Psoas muscle (tissue), 8 donors: ENCODE data around the gene NUDC. TPM values are rescaled to one million over a fixed set of nuclear protein-coding genes. Genes with fewer than 3 reads are reported as not detected.
"Not testable (repeated sequence)": the region's sequence is repeated elsewhere in the genome, so short reads cannot be mapped to it uniquely, and the experiment has no call there.

ENCODE experiments used
- ATAC-seq, 4 donors: fragments of 200-7000 bp; cut with Tn5 transposase; one replicate each; pipeline ENCODE4 v1.9.1; 2020; ENCODE audit warnings: moderate library complexity in 3 of 4, mild to moderate bottlenecking in 2 of 4
- DNase-seq, 2 donors: peaks; one replicate each; pipeline ENCODE4 v3.0.0-alpha.2; 2020
- H3K27ac ChIP-seq: fragments of 200-600 bp; one replicate; pipeline ENCODE4 v1.8.0; 2022
- H3K27me3 ChIP-seq, 3 donors: fragments of 200-600 bp in 1 of 3; one replicate each; pipeline versions ENCODE4 v1.6.1 to v1.8.0; 2013 to 2022; ENCODE audit warnings: low read length in 2 of 3, mild to moderate bottlenecking in 2 of 3, moderate library complexity in 1 of 3; ENCODE audit not compliant: insufficient read depth in 3 of 3
- H3K36me3 ChIP-seq, 2 donors: fragments of 200-600 bp in 1 of 2; one replicate each; pipeline versions ENCODE4 v1.6.1 to v1.8.0; 2013 to 2022; ENCODE audit warnings: low read depth in 1 of 2, mild to moderate bottlenecking in 1 of 2, moderate library complexity in 1 of 2; ENCODE audit not compliant: insufficient read depth in 1 of 2
- H3K4me1 ChIP-seq: fragments of 200-600 bp; one replicate; pipeline ENCODE4 v1.8.0; 2022
- H3K4me3 ChIP-seq: fragments of 200-600 bp; one replicate; pipeline ENCODE4 v1.8.0; 2022; ENCODE audit warnings: mild to moderate bottlenecking
- H3K9me3 ChIP-seq: fragments of 200-600 bp; one replicate; pipeline ENCODE4 v1.8.0; 2022
- CTCF ChIP-seq: fragments of 200-600 bp; IDR thresholded peaks from one replicate; pipeline ENCODE4 v1.8.0; 2022; ENCODE audit warnings: antibody characterized with exemption
- WGBS, 3 donors: extraction: QIAGEN DNeasy Blood & Tissue Kit; methylation state at CpG; one replicate each; pipeline versions ENCODE4 v1.1.6 to v1.1.7; 2013; 5-methylcytosine and 5-hydroxymethylcytosine counted together
- intact Hi-C, 2 donors: fragments of 100-400 bp; cut with DNase I; formaldehyde crosslinking; loops; one replicate each; pipeline versions ENCODE4 v1.11.0 to v1.14.2; 2022
- long read RNA-seq, 2 donors: library from polyadenylated mRNA; unstranded; transcript quantifications; one replicate each; pipeline ENCODE4 v2.0.0, GENCODE V29; 2021
- polyA plus RNA-seq, 3 donors: library from polyadenylated mRNA; stranded (reverse); fragments of 200-250 nt; gene quantifications; one replicate each; pipeline ENCODE4 v1.2.3, GENCODE V29; 2013
- total RNA-seq, 4 donors: library from RNA; stranded (reverse); fragmentation: NEBNext Ultra II Directional in 2 of 4; extraction: Animal tissue kit (Norgen Biotek cat#: 25700) in 2 of 4; gene quantifications; one replicate each; pipeline versions ENCODE4 v1.2.1 to v1.2.4, GENCODE V29; 2021 to 2023
- donor health status: healthy with polysubstance abuse.
- donor health status: DM: no; HTN: no; CAD: no; lungs with moderate emphysema.
- donor health status: Bipolar disorder and iron deficiency.
- donor health status: healthy.
- donor health status: DM: yes; HTN: yes; CAD: no.
- donor health status: DM: no; HTN: no; CAD: no.
- donor health status: DM: no; HTN: no; CAD: no.
- donor health status: DM: yes; HTN: yes; CAD: no.

Gene NUDC
- total RNA-seq: 10 to 100 TPM; 55.7 to 65.5 (median 62.3) TPM
- polyA plus RNA-seq: 100 to 1,000 TPM in 1 of 3 donors, 10 to 100 TPM in 2; 77.7 to 105 (median 89.7) TPM
- long read RNA-seq, donor 1, transcript NUDC-201 (9 exons, 1,800 nt): major isoform, 121 of 130 reads
- long read RNA-seq, donor 1, partial matches to known transcripts: 2 of 130 reads
- long read RNA-seq, donor 1, other reads (novel, unspliced or antisense): 6 of 130 reads
- long read RNA-seq, donor 2, transcript NUDC-201 (9 exons, 1,800 nt): major isoform, 254 of 268 reads
- long read RNA-seq, donor 2, partial matches to known transcripts: 2 of 268 reads
- long read RNA-seq, donor 2, other reads (novel, unspliced or antisense): 12 of 268 reads

DNA sequence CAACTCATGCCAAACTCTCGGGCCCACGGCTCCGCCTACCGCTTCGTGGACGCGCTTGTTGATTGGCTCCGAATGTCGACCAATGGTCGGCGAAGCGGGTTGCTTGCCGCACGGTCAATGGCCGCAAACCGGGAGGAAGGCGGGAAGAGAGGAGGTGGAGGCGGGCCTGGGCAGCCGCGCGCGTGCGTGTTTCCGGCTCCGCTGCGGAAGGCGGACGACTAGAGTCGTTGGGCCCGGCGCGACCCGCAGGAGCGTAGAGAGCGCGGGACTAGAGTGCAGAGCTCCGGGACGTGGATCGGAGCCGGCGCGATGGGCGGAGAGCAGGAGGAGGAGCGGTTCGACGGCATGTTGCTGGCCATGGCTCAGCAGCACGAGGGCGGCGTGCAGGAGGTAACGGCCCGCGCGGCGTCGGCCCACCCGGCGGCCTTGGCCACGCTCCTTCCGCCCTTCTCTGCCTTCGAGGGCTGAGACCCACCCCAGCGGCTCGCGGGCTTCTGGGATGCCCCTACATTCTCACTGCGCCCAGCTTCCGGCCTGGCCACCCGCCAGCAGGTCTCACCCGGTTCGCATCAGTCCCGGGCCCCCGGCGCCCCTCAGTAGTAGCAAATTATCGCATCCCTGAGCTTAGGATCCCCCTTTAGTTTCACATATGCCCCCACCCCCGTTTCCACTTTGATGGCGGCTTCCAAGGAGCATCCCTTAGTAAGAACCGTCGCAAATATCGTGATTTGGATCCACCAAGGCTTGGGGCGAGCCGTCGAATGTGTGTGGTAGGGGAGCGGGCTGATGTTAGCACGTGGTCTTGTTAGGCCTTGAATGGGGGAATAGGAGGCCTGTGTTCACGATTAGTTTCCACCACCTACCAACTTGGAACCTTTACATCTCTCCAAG, at the start of gene NUDC:
Gene NUDC (plus strand): TSS at position 204 of the 891 bp plus-strand sequence. CDS start 106 bp downstream, at position 310.
- H3K27ac ChIP-seq: peak within 1 kb of the TSS; percentile 94
- H3K36me3 ChIP-seq: peaks cover 7 to 42% of the 10 kb centered on the region in 2 donors
- no peaks in the 10 kb centered on the region for H3K27me3 ChIP-seq
- WGBS, 3 donors: 0 to 1% (median 1%) methylated on average over 69 to 83 of the region's 83 CpGs
- peaks cover 17% of the 10 kb centered on the region for H3K4me1 ChIP-seq
- TF ChIP-seq CTCF: no peak
- intact Hi-C loops: no loop called here
- H3K9me3 ChIP-seq: no peaks in the 10 kb centered on the region
- H3K4me3 ChIP-seq: peak within 1 kb of the TSS; percentile 100
- peak; percentile 97 to 98 for DNase-seq
- peak; percentile 98 to 99 (median 99) for ATAC-seq

DNA sequence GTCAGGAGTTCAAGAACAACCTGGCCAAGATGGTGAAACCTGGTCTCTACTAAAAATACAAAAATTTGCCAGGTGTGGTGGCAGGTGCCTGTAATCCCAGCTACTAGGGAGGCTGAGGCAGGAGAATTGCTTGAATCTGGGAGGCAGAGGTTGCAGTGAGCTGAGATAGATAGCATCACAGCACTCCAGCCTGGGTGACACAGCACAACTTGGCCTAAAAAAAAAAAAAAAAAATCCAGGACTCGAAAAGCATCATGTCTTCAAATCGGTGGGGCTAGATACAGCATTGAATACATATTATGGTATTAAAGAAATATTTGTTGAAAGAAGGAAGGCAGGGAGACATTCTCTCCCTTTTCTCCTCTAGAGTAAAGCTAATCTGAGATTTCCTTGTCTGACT, 48.4 kb upstream of the NUDC start:
- H3K4me3 ChIP-seq, intact Hi-C loops, H3K9me3 ChIP-seq, H3K27me3 ChIP-seq, ATAC-seq, H3K4me1 ChIP-seq, H3K27ac ChIP-seq, DNase-seq: not testable (repeated sequence)
- WGBS, 3 donors: 65 to 72% (median 69%) methylated on average over 2 of the region's 2 CpGs
- H3K36me3 ChIP-seq: peaks cover 3 to 25% of the 10 kb centered on the region in 2 donors

- no peaks in the 10 kb centered on the region for H3K27me3 ChIP-seq
- intact Hi-C loops: loop anchor here (5.0 kb wide), 2 partner anchors 63 to 273 kb away; no protein-coding TSS in a partner anchor
- 59 to 61% (median 61%) methylated on average over 4 of the region's 4 CpGs for WGBS, 3 donors
- TF ChIP-seq CTCF: no peak
- no peaks in the 10 kb centered on the region for H3K4me1 ChIP-seq
- peaks cover 4 to 43% of the 10 kb centered on the region in 2 donors for H3K36me3 ChIP-seq
- H3K9me3 ChIP-seq: no peaks in the 10 kb centered on the region
- DNase-seq (no peak), ATAC-seq (no peak)
- no peak overlapping the region for H3K27ac ChIP-seq
- H3K4me3 ChIP-seq: no peak overlapping the region
Measured at GRCh38 chr1:26874896-26875295, 46.6 kb upstream of the NUDC start.

- WGBS, 3 donors: 59 to 73% (median 65%) methylated on average over 2 of the region's 2 CpGs
- Histone ChIP-seq H3K9me3 (no peaks in the 10 kb centered on the region), H3K4me1 (no peaks in the 10 kb centered on the region), H3K4me3 (no peak overlapping the region), H3K27me3 (no peaks in the 10 kb centered on the region), H3K27ac (no peak overlapping the region), H3K36me3 (peaks cover 12 to 67% of the 10 kb centered on the region in 2 donors)
- ATAC-seq (peak in 1 of 4 donors; percentile 9), DNase-seq (no peak)
- TF ChIP-seq CTCF: no peak
- intact Hi-C loops: loop anchor here (5.0 kb wide), 2 partner anchors 65 to 275 kb away; no protein-coding TSS in a partner anchor
Measured at GRCh38 chr1:26877326-26877725, 44.2 kb upstream of the NUDC start.

GRCh38 chr1:26879793-26880192, 41.8 kb upstream of the NUDC start:
- ATAC-seq: no peak

DNA sequence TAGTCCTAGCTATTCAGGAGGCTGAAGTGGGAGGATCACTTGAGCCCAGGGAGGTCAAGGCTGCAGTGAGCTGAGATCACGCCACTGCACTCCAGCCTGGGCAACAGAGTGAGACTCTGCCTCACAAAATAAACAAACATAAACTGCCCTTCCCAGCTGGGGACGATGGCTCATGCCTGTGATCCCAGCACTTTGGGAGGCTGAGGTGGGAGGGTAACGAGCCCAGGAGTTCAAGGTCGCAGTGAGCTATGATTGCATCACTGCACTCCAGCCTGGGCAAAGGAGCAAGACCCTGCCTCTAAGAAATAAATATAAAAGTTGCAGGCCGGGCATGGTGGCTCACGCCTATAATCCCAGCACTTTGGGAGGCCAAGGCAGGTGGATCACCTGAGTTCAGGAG, 39.9 kb upstream of the NUDC start:
- ATAC-seq, H3K9me3 ChIP-seq, DNase-seq, H3K27me3 ChIP-seq, H3K4me3 ChIP-seq, intact Hi-C loops, H3K4me1 ChIP-seq, H3K27ac ChIP-seq: not testable (repeated sequence)
- 85 to 91% (median 88%) methylated on average over 6 of the region's 6 CpGs for WGBS, 3 donors
- H3K36me3 ChIP-seq: peaks cover 27 to 97% of the 10 kb centered on the region in 2 donors

More at GRCh38 chr1:26879793-26880192, 41.8 kb upstream of the NUDC start:
- 89 to 94% (median 92%) methylated on average over 4 of the region's 4 CpGs for WGBS, 3 donors
- TF ChIP-seq CTCF: no peak
- no peak overlapping the region for H3K4me3 ChIP-seq
- DNase-seq: no peak
- H3K36me3 ChIP-seq: peaks cover 22 to 92% of the 10 kb centered on the region in 2 donors
- intact Hi-C loops: loop anchor here (1.0 to 5.0 kb wide), 4 partner anchors 26 to 277 kb away; no protein-coding TSS in a partner anchor
- no peaks in the 10 kb centered on the region for H3K4me1 ChIP-seq
- H3K27me3 ChIP-seq: no peaks in the 10 kb centered on the region
- no peaks in the 10 kb centered on the region for H3K9me3 ChIP-seq
- H3K27ac ChIP-seq: no peak overlapping the region
